PC-3 (cell line): ENCODE results near the gene ADGRD1.

Experiments
- CTCF ChIP-seq: fragments of 300-600 bp; sonication (generic); conservative IDR thresholded peaks from 2 replicates; pipeline ENCODE4 v1.5.1; 2017; ENCODE audit warnings: antibody characterized with exemption, low read depth, mild to moderate bottlenecking, low read length
- EZH2 ChIP-seq: fragments of 300-600 bp; sonication (generic); IDR thresholded peaks from one replicate; pipeline ENCODE4 v1.6.1; 2017; ENCODE audit warnings: antibody characterized with exemption, mild to moderate bottlenecking, low read length; ENCODE audit not compliant: unreplicated experiment

DNA sequence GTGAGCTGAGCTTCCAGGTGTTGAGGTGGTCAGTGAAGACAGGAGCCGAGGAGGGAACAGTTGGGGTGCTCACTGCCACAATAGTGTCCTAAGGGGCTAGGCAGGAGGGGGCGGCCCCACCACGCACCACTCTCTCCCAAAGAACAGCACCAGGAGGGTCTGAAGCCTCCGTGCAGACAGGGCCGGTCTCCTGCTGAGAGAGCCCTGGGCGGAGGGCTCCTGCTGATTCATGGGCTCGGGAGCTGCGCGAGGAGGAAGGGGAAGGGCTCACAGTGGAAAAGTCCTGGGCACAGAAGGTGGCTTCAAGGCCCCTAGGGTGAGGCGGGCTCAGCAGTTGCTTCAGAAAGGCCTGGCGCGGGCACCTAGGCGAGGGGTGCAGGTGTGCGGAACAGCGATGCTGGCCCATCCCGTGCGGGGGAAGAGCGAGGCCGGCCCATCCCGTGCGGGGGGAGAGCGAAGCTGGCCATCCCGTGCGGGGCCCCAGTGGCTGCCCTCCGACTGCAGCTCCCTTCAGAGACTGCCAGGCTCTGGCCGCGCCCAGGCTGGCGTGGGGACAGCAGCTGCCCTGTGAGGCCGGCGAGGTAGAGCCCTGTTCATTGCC lies 176.7 kb downstream of the ADGRD1 start:
- TF ChIP-seq CTCF (no peak), EZH2 (no peak)
